K562 treated with DMSO at 1 percent for 24 hours (cell line): ENCODE data around the gene LDAH. TPM values are rescaled to one million over a fixed set of nuclear protein-coding genes. Genes with fewer than 3 reads are reported as not detected.

ENCODE experiments used
- total RNA-seq: library from RNA; unstranded; fragments of 300-600 nt; gene quantifications from 2 replicates; pipeline ENCODE4 v1.2.3, GENCODE V29; 2022; ENCODE audit warnings: low read depth; ENCODE audit not compliant: insufficient read depth

The LDAH gene
- 13.5 and 14.0 TPM in 2 replicates for total RNA-seq

DNA sequence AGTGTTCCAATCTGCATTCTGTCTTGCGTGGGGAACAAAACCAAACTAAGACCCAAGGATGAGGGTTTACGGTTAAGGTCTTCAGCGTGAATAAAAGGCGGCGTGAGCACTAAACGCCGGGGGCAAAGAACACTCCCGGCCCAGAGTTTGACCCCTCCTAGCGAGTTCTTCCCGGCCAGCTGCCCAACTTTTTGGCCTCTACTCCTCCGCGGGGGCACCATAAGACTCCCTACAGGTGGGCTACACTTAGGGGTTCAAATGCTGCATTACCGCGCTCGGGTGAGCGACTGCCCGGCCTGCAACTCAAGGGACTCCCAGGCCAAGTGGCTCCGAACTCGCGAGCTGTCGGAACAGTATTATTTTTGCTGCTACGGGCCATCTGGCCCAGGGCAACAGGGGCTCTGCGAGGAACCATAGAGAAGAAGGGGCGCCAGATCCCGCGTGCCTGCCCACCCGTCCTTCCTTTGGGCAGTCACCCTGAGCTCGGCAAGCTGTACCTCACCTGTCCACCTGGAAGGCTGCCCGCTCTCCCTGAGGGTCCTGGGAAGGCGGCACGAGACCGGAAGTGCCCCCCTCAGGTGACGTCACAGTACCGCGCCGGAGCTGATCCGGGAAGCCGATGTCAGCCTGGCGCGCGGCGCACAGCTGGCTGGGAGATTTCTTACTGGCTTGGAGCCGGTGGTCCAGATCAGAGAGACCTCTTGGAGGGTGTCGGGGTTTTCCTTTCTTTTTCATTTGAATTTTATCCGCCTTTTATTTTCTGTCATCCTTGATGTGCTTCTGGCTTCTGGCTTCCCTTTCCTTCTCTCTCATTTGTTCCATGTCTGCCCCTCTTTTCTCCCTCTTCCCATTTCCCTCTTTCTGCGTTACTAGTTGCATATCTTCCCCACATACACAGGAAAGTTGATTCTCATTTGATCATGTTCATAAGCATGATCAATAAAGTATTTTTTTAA lies at the start of gene LDAH:
TSS of gene LDAH (minus strand) at position 567 of the 956 bp plus-strand sequence. CDS start 21,638 bp downstream, outside the sequence.

DNA sequence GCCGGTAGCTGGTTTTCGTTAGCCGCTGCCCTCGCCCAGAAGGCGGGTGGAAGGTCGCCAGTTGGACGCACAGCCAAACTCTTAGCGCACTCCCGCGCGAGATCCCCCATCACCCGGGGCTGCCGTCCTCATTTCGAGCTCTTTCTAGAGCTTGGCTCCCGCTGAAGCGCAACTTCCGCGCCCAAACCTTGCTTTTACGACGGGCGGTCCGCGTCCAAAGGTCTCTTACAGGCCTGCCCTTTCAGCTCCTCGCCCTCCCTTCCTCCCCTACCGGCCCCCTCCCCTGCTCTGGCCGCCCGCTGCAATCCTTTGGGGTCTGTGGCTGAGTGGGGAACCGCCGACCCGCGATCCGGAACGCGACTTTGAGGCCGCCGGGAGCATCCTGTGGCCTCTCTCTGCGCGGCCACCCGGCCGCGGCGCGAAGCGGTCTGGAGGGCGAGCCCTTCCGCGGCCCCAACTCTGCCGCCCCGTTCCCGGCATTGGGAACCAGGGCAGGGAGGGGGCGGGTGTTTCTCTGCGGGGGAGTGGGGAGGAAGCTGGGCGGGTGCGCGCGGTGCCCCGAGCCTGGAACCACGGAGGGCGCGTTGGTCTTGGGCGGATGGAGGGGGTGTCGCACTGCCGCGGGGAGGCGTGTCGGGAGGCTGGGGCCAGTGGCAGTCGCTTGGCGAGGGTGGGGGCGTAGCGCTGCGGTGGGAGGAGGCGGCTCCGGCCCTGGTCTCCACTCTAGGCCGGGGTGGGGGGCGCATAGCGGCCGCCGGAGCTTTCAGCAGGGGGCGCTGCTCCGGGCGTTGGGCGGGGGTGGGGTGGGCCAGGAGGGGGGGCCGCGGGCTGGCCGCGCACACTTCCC lies 156.4 kb downstream of the LDAH start, which contains the start of gene GDF7:
TSS of gene GDF7 (plus strand) at position 841 of the 847 bp plus-strand sequence. CDS start 96 bp downstream, outside the sequence.

DNA sequence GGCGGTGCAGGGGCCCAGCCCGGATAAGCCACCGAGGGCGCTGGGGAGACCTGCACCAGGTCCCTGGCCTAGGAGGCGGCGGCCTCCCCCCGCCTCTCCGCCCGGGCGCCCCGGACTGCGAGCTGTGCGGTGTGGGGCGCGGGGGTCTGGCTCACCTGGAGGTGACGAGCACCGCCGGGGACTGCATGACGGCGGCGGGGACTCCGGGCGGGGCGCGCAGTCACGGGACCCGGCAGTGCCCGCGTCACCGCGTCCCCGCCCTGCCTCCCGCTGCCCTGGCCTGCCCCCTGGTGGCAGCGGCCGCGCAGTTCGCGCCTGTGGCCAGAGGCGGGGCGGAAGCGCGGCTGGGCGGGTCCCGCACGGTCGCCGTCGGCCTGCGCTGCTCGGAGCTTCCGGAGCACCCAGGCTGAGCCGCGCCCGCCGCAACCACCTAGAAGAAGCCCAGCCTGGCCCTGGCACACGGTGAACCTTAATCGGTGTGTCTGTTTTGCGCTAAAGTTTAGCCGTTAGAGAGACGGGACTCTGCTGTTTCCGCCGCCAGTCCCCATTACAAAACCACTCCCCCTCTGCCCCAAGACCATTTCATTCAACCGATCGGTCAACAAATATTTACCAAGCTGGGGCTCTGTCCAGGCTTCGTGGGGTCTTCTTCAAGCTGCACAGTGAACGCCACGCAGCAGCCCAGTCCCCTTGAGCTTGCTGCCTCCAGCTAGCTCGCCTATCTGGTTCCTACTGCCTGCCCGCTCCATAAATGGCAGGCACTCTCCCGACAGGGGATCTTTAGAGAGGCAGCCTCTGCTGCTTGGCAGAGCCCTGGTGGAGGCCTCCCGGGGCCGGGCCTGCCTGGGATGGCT lies 171.8 kb downstream of the LDAH start, which contains the start of gene HS1BP3:
TSS of gene HS1BP3 (minus strand) at position 222 of the 854 bp plus-strand sequence. CDS start at position 187, 35 bp downstream.

Other genes with a start within 250 kb of the LDAH start
- 27.0 and 28.0 TPM in 2 replicates for gene HS1BP3, start 172.0 kb downstream of the LDAH start, total RNA-seq
- not detected in 2 replicates for gene GDF7, start 156.0 kb downstream of the LDAH start, total RNA-seq
- gene APOB, start 221.0 kb upstream of the LDAH start, total RNA-seq: not detected in 2 replicates